WTC11 (cell line): ENCODE measurements around the gene CCDC144A. TPM values are rescaled to one million over a fixed set of nuclear protein-coding genes. Genes with fewer than 3 reads are reported as not detected.
"Not testable (repeated sequence)": the region's sequence is repeated elsewhere in the genome, so short reads cannot be mapped to it uniquely, and the experiment has no call there.

Source experiments
- ATAC-seq: fragments of 200-7000 bp; cut with Tn5 transposase; 2 replicates; pipeline ENCODE4 v1.10.0; 2021; ENCODE audit warnings: mild to moderate bottlenecking, moderate library complexity
- Bru-seq: library from RNA; stranded (reverse); fragments of 400-500 nt; gene quantifications from one replicate; lab custom pipeline; 2021; lab: Mats Ljungman, UMichigan
- CTCF ChIA-PET: fragments of 300-600 bp; sonication (Branson Sonifier 250); formaldehyde crosslinking; loops from one replicate; lab custom pipeline; 2021; ENCODE audit warnings: antibody characterized with exemption; lab: Charles Lee
- POLR2A ChIA-PET: fragments of 350-600 bp; sonication (Branson Sonifier 250); formaldehyde crosslinking; loops from one replicate; lab custom pipeline; 2021; ENCODE audit warnings: antibody characterized with exemption; lab: Charles Lee
- DNase-seq: peaks from one replicate; pipeline ENCODE4 v3.0.0; 2021; ENCODE audit warnings: low spot score
- H3K27ac Mint-ChIP-seq: 2 replicates; pipeline ENCODE4 v1.8.0; 2021; ENCODE audit warnings: mixed read lengths
- H3K27me3 Mint-ChIP-seq: 2 replicates; pipeline ENCODE4 v1.8.0; 2021; ENCODE audit warnings: low read depth, mild to moderate bottlenecking, moderate library complexity, mixed read lengths
- H3K36me3 Mint-ChIP-seq: 2 replicates; pipeline ENCODE4 v1.8.0; 2021; ENCODE audit warnings: mixed read lengths
- H3K4me1 Mint-ChIP-seq: 2 replicates; pipeline ENCODE4 v1.8.0; 2022; ENCODE audit warnings: mixed read lengths
- H3K4me3 Mint-ChIP-seq: 2 replicates; pipeline ENCODE4 v1.8.0; 2021; ENCODE audit warnings: mild to moderate bottlenecking, moderate library complexity, mixed read lengths
- H3K9me3 Mint-ChIP-seq: 2 replicates; pipeline ENCODE4 v1.8.0; 2021; ENCODE audit warnings: mixed read lengths
- ATF1 ChIP-seq: sonication (generic); formaldehyde crosslinking; IDR thresholded peaks from 2 replicates; pipeline ENCODE4 v1.8.1; 2023; ENCODE audit warnings: mild to moderate bottlenecking, moderate library complexity, missing genetic modification reagents
- CBFB ChIP-seq: sonication (generic); formaldehyde crosslinking; IDR thresholded peaks from 2 replicates; pipeline ENCODE4 v1.8.1; 2022; ENCODE audit warnings: mild to moderate bottlenecking, low read depth, missing genetic modification reagents
- CTCF ChIP-seq: fragments of 200-600 bp; IDR thresholded peaks from 2 replicates; pipeline ENCODE4 v1.8.0; 2022; ENCODE audit warnings: antibody characterized with exemption
- E2F1 ChIP-seq: sonication (generic); formaldehyde crosslinking; IDR thresholded peaks from 2 replicates; pipeline ENCODE4 v1.8.0; 2022; ENCODE audit warnings: mild to moderate bottlenecking, missing genetic modification reagents
- FOXK1 ChIP-seq: sonication (generic); formaldehyde crosslinking; IDR thresholded peaks from 2 replicates; pipeline ENCODE4 v1.8.0; 2022; ENCODE audit warnings: mild to moderate bottlenecking, moderate library complexity, missing genetic modification reagents
- HMGXB4 ChIP-seq: sonication (generic); formaldehyde crosslinking; IDR thresholded peaks from 2 replicates; pipeline ENCODE4 v1.8.1; 2023; ENCODE audit warnings: mild to moderate bottlenecking, moderate library complexity, missing genetic modification reagents
- JAZF1 ChIP-seq: fragments of 250-450 bp; sonication (Bioruptor Pico); IDR thresholded peaks from 2 replicates; pipeline ENCODE4 v1.9.0; 2021; ENCODE audit warnings: moderate library complexity, mild to moderate bottlenecking, inconsistent platforms
- JUN ChIP-seq: sonication (generic); formaldehyde crosslinking; IDR thresholded peaks from 2 replicates; pipeline ENCODE4 v1.8.0; 2023; ENCODE audit warnings: mild to moderate bottlenecking, missing genetic modification reagents
- NFE2L1 ChIP-seq: sonication (generic); formaldehyde crosslinking; IDR thresholded peaks from 2 replicates; pipeline ENCODE4 v1.8.1; 2023; ENCODE audit warnings: missing genetic modification reagents
- NFYB ChIP-seq: sonication (generic); formaldehyde crosslinking; conservative IDR thresholded peaks from 2 replicates; pipeline ENCODE4 v1.8.0; 2022; ENCODE audit warnings: low read depth, missing genetic modification reagents
- NR1H2 ChIP-seq: sonication (generic); formaldehyde crosslinking; IDR thresholded peaks from 2 replicates; pipeline ENCODE4 v1.9.0; 2021; ENCODE audit warnings: mild to moderate bottlenecking, moderate library complexity, missing genetic modification reagents
- PRDM15 ChIP-seq: sonication (generic); formaldehyde crosslinking; IDR thresholded peaks from 2 replicates; pipeline ENCODE4 v1.8.0; 2022; ENCODE audit warnings: missing genetic modification reagents
- RELA ChIP-seq: sonication (generic); formaldehyde crosslinking; IDR thresholded peaks from 2 replicates; pipeline ENCODE4 v1.8.1; 2022; ENCODE audit warnings: missing genetic modification reagents, mild to moderate bottlenecking, borderline replicate concordance
- TCF7 ChIP-seq: sonication (generic); formaldehyde crosslinking; IDR thresholded peaks from 2 replicates; pipeline ENCODE4 v1.8.0; 2022; ENCODE audit warnings: mild to moderate bottlenecking, low read depth, missing genetic modification reagents, moderate library complexity
- TEAD4 ChIP-seq: sonication (generic); formaldehyde crosslinking; IDR thresholded peaks from 2 replicates; pipeline ENCODE4 v1.8.0; 2022; ENCODE audit warnings: mild to moderate bottlenecking, missing genetic modification reagents
- TP53 ChIP-seq: sonication (generic); formaldehyde crosslinking; IDR thresholded peaks from 2 replicates; pipeline ENCODE4 v1.8.1; 2023; ENCODE audit warnings: mild to moderate bottlenecking, missing genetic modification reagents
- USF2 ChIP-seq: sonication (generic); formaldehyde crosslinking; IDR thresholded peaks from 2 replicates; pipeline ENCODE4 v1.8.1; 2023; ENCODE audit warnings: mild to moderate bottlenecking, missing genetic modification reagents, moderate library complexity
- ZNF263 ChIP-seq: sonication (generic); formaldehyde crosslinking; IDR thresholded peaks from 2 replicates; pipeline ENCODE4 v1.8.1; 2022; ENCODE audit warnings: low read depth, mild to moderate bottlenecking, moderate library complexity, missing genetic modification reagents
- ZSCAN18 ChIP-seq: fragments of 250-450 bp; sonication (Bioruptor Pico); IDR thresholded peaks from 2 replicates; pipeline ENCODE4 v2.1.2; 2022; ENCODE audit warnings: mild to moderate bottlenecking, moderate library complexity
- long read RNA-seq, 3 experiments: library from RNA in 1 of 3; library from capped mRNA in 1 of 3; library from polyadenylated mRNA in 1 of 3; unstranded in 2 of 3; stranded (forward) in 1 of 3; transcript quantifications; one replicate each; pipeline ENCODE4 v2.0.0, GENCODE V29; 2021
- total RNA-seq: library from RNA; stranded (reverse); gene quantifications from 3 replicates; pipeline ENCODE4 v1.2.3, GENCODE V29; 2021

The CCDC144A gene
- 1.6 to 2.6 TPM (median 2.6 TPM) in 3 replicates for total RNA-seq
- Bru-seq, nascent RNA: percentile 45 among the genes with signal in this experiment
- long read RNA-seq, experiment 1: 0 reads
- long read RNA-seq, experiment 2: 0 reads
- long read RNA-seq, experiment 3: 0 reads

DNA sequence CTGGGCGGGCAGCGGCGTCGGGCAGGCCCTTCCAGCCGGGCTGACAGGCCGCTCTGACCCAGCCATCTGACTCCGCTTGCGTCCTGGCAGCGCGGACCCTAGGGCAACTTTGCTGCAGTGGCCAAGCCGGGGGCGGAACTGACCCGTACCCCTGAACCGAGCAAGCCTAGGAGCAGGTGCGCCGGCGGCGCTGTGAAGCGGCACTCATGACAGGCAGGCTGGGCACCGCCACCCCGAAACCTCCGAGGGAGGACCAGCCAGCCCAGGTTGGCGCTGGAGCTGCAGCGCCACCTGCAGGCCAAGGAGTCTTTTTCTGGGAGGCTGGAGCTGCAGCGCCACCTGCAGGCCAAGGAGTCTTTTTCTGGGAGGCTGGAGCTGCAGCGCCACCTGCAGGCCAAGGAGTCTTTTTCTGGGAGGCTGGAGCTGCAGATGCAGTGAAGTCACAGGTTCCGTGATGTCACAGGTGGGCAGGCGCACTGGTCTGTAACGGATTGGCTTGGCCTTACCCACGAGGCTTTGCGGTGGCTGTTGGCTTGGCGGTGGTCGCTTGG lies at the start of gene CCDC144A:
Gene CCDC144A (plus strand): TSS at position 511 of the 551 bp plus-strand sequence. CDS start 160 bp downstream, outside the sequence.
- peak; percentile 66 for DNase-seq
- Mint-ChIP-seq H3K9me3 (peaks cover 17% of the 10 kb centered on the region), H3K4me1 (peaks cover 23% of the 10 kb centered on the region), H3K36me3 (peaks cover 14% of the 10 kb centered on the region)
- POLR2A ChIA-PET: interaction anchor here (1.0 kb wide), 1 partner anchor 154 kb away, joined by 3 read pairs; no protein-coding TSS in a partner anchor
- H3K27me3 Mint-ChIP-seq, H3K27ac Mint-ChIP-seq, H3K4me3 Mint-ChIP-seq: not testable (repeated sequence)
- CTCF ChIA-PET: interaction anchor here (0.6 to 1.5 kb wide), 8 partner anchors 100 to 239 kb away, joined by 3 to 13 read pairs (median 5); no protein-coding TSS in a partner anchor
- ATAC-seq: peak; percentile 63
- peak; percentile 75; the same call in 1 of the 2 replicates for TF ChIP-seq HMGXB4 (CRISPR knock-in tag)
- TF ChIP-seq CTCF: peak; percentile 99
- TF ChIP-seq USF2 (CRISPR knock-in tag): 0 out of 2 replicates have a peak, but pooled peaks have one; percentile 7

GRCh38 chr17:16649585-16649984 lies 40.5 kb upstream of the CCDC144A start:
- ChIA-PET POLR2A (no interaction called here), CTCF (no interaction called here)
- Mint-ChIP-seq H3K27ac (peak overlapping the region; percentile 59; the same call in 1 of the 2 replicates), H3K36me3 (no peaks in the 10 kb centered on the region), H3K4me3 (no peak overlapping the region), H3K27me3 (no peaks in the 10 kb centered on the region), H3K4me1 (peaks cover 14% of the 10 kb centered on the region), H3K9me3 (no peaks in the 10 kb centered on the region)
- DNase-seq (no peak), ATAC-seq (no peak)
- TF ChIP-seq E2F1 (CRISPR knock-in tag): no peak
- TF ChIP-seq NFE2L1 (CRISPR knock-in tag): no peak
- TF ChIP-seq RELA (CRISPR knock-in tag): no peak
- no peak for TF ChIP-seq ZNF263 (CRISPR knock-in tag)
- no peak for TF ChIP-seq JUN (CRISPR knock-in tag)
- no peak for TF ChIP-seq NR1H2 (CRISPR knock-in tag)
- no peak for TF ChIP-seq JAZF1
- no peak for TF ChIP-seq TEAD4 (CRISPR knock-in tag)
- no peak for TF ChIP-seq USF2 (CRISPR knock-in tag)
- TF ChIP-seq ATF1: no peak
- no peak for TF ChIP-seq TP53
- no peak for TF ChIP-seq ZSCAN18 (CRISPR knock-in tag)
- TF ChIP-seq FOXK1 (CRISPR knock-in tag): no peak
- TF ChIP-seq CBFB (CRISPR knock-in tag): no peak
- TF ChIP-seq NFYB (CRISPR knock-in tag): no peak
- TF ChIP-seq PRDM15: no peak
- TF ChIP-seq TCF7 (CRISPR knock-in tag): no peak
